Fibroblast of the aortic adventitia (primary cell): ENCODE results near the gene C2CD4B. TPM values are rescaled to one million over a fixed set of nuclear protein-coding genes. Genes with fewer than 3 reads are reported as not detected.

ENCODE experiments used
- DNase-seq: peaks from one replicate; pipeline ENCODE4 v3.0.0-alpha.2; 2010; ENCODE audit warnings: low read depth
- H3K4me3 ChIP-seq: 2 replicates; pipeline ENCODE4 v1.5.1; 2011; ENCODE audit warnings: low read depth, mild to moderate bottlenecking, control low read depth, low read length, moderate library complexity
- total RNA-seq: library from RNA; depleted of rRNA; stranded (reverse); fragments of >200 nt; gene quantifications from 2 replicates; pipeline ENCODE4 v1.2.3, GENCODE V29; 2012; ENCODE audit warnings: low replicate concordance
- TF ChIP-seq, protein P1 (sequence below): IDR thresholded peaks from 2 replicates; pipeline ENCODE4 v1.5.1; 2011; ENCODE audit warnings: mild to moderate bottlenecking, low read length, control low read depth, inconsistent platforms; ENCODE audit not compliant: insufficient read depth

The C2CD4B gene
- total RNA-seq, 1 donor, result not detected

DNA sequence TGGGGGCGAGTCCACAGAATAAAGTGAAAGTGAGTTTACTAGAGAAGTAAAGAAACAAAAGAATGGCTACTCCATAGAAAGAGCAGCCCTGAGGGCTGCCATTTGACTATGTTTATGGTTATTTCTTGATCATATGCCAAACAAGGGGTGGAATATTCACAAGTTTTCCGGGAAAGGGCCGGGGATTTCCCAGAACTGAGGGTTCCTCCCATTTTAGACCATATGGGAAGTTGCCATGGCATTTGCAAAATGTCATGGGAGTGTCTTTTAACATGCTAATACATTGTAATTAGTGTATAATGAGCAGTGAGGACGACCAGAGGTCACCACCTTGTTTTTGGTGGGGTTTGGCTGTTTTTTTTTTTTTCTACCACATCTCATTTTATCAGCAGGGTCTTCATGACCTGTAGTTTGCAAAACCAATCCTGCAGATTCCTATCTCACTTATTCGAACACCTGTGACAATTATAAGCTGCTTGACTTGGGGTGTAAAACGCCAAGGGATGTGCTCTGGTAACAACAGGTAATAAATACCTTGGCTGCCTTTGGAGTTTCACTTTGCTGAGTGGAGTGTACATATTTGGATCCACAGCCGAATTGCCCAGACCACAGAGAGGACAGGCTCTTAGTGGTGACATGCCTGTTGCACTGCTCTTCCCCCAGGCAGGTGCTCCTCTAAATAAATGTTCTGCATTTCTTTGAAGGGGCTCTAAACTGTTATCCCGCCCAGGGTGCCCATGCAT, 43.6 kb downstream of the C2CD4B start:
- TF ChIP-seq, protein P1, sequence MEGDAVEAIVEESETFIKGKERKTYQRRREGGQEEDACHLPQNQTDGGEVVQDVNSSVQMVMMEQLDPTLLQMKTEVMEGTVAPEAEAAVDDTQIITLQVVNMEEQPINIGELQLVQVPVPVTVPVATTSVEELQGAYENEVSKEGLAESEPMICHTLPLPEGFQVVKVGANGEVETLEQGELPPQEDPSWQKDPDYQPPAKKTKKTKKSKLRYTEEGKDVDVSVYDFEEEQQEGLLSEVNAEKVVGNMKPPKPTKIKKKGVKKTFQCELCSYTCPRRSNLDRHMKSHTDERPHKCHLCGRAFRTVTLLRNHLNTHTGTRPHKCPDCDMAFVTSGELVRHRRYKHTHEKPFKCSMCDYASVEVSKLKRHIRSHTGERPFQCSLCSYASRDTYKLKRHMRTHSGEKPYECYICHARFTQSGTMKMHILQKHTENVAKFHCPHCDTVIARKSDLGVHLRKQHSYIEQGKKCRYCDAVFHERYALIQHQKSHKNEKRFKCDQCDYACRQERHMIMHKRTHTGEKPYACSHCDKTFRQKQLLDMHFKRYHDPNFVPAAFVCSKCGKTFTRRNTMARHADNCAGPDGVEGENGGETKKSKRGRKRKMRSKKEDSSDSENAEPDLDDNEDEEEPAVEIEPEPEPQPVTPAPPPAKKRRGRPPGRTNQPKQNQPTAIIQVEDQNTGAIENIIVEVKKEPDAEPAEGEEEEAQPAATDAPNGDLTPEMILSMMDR, result no peak
- no peak overlapping the region for H3K4me3 ChIP-seq
- DNase-seq, result no peak

DNA sequence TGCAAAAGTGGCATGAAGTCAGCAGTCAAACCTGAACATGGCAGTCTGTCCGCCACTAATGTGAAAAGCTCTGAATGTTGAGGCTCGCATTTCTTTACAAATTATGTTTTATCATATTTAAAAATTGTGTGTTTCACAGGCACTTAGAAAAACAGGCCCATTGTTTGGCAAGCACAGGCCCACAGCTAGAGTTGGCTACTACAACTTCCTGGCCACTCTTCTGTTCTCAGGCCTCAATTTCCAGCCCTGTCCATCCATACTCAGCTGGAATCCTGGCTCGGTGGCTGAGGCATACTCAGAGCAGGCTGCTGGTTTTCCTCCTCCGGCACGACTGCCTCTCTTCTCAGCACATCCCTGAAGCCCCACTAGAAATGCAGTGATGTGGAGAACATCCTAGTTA, 44.3 kb downstream of the C2CD4B start:
- no peak overlapping the region for H3K4me3 ChIP-seq
- DNase-seq, result no peak
- TF ChIP-seq, protein P1, result no peak

DNA sequence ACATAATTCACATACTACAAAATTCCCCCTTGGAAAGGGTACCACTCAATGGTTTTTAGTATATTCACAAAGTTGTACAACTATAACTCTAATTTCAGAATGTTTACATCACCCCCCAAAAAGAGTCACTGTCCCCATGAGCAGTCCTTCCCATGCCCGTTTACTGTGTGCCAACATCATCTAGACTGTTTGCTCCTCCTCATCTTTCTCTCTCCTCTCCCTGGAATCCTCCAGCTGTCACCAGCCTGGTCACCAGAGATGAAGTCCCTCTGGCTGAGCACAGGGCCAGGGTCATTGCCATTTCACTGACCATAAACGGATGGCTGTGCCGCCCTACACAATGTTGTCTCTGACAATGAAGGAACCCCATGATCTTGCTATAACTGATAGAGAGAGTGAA, 45.2 kb downstream of the C2CD4B start:
- H3K4me3 ChIP-seq, result no peak overlapping the region
- DNase-seq, result no peak
- TF ChIP-seq, protein P1, result no peak

DNA sequence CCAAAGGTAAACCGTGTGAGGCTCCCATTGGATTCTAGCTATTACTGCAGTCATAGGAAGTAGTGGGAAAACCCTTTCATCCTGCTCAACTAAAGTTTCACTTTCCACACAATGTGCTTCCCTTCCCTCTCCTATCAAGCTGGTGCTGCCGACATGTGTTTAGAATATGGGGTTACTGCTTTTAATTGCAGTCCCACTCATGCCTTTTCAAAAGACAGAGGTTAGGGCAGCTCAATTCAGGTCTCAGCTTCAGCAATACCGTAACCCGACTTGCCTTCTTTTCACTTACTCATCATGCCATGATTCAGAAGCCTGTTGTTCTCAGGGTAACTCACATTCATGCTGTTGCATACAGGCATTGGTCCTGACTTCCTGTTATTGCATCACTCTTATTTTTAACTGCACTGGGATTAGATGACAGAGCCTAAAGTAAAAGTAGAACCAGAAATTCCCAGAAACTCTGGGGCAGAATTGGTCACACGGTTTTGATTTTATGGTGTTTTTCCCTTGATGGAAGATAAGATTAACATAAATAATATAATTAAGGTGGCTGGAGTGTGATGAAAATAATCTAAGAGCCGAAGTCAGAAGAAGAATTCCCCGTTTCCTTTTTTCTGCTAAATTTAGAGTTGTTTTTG, 45.7 kb downstream of the C2CD4B start:
- peak; percentile 95 for DNase-seq
- peak overlapping the region; percentile 29 for H3K4me3 ChIP-seq
- TF ChIP-seq, protein P1, result no peak

DNA sequence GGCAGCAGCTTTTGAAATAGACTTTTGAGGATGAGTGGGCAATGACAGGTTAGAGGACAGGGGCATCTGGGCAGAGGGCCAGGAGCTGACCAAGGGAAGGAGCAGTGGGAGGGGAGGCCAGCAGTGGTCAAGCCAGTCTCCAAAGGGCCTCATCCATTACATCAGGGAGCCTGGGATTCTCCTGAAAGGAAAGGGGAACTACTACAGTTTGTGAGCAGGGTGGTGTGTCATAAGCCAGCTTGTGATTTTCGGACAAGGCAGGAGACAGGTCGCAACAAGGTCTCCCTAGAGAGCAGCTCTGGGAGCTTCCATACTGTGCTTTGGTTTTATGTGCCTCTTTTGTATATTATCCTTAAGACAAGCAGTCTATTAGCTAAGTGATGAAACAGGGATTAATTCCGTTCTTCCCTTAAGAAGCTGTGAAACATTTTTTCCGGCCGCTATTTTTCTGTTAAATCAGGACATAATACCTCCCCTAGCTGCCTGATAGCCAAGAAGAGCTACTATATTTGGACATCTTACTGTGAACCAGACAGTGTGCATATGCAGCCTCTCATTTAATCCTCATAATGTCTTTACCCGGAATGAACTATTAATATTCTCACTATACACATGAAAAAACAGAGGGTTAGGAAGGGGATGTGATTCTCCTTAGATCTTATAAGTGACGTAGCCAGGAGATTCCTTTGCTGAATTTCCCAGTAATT, 46.4 kb downstream of the C2CD4B start:
- DNase-seq, result no peak
- TF ChIP-seq, protein P1, result no peak

DNA sequence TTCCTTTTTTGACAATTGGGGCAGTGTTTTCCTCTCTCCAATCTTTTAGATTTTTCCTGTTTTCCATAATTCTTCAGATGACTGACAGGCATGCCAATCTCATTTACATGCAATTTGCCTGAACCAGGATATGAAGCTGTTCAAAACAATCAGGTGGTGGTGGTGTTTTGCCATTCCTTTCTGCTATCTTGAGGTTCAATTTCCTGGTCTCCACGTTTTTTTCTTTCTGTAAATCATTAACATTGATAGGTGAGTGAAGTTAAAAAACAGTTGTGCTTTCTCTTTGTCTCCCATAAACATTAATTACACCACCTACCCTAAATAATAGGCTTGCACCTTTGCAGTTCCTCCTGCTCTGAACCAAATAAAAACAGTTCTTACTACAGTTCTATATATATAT, 49.2 kb downstream of the C2CD4B start:
- TF ChIP-seq, protein P1, result no peak
- no peak for DNase-seq
- H3K4me3 ChIP-seq, result no peak overlapping the region

More for the DNA sequence above, 46.4 kb downstream of the C2CD4B start:
- peak overlapping the region; percentile 29 for H3K4me3 ChIP-seq

Other genes with a start within 250 kb of the C2CD4B start
- 79.8 and 140 TPM in 2 replicates for gene VPS13C, start 104.8 kb downstream of the C2CD4B start, total RNA-seq
- gene C2CD4A, start 98.3 kb downstream of the C2CD4B start, total RNA-seq, result not detected in 2 replicates
- 33.7 and 40.6 TPM in 2 replicates for gene TLN2, start 225.3 kb upstream of the C2CD4B start, total RNA-seq